Tibial nerve (tissue), 4 donors: ENCODE data around the gene EFNB1. TPM values are rescaled to one million over a fixed set of nuclear protein-coding genes. Genes with fewer than 3 reads are reported as not detected.

Experiments
- DNase-seq, 2 donors: peaks; one replicate each; pipeline ENCODE4 v3.0.0-alpha.2; 2019; ENCODE audit warnings: low spot score in 2 of 2
- H3K27ac ChIP-seq, 4 donors: fragments of 200-600 bp; sonication (generic) in 3 of 4; one replicate each; pipeline ENCODE4 v1.5.1; 2017 to 2019; ENCODE audit warnings: mild to moderate bottlenecking in 1 of 4
- H3K27me3 ChIP-seq, 2 donors: fragments of 200-600 bp; sonication (generic) in 1 of 2; one replicate each; pipeline versions ENCODE4 v1.5.1 to v1.6.0; 2017 to 2019
- H3K36me3 ChIP-seq, 3 donors: fragments of 200-600 bp; sonication (generic); one replicate each; pipeline ENCODE4 v1.5.1; 2018 to 2019
- H3K4me1 ChIP-seq, 4 donors: fragments of 200-600 bp; sonication (generic) in 3 of 4; one replicate each; pipeline ENCODE4 v1.5.1; 2017 to 2019
- H3K4me3 ChIP-seq, 4 donors: fragments of 200-600 bp; sonication (generic) in 3 of 4; one replicate each; pipeline ENCODE4 v1.5.1; 2017 to 2019; ENCODE audit warnings: mild to moderate bottlenecking in 1 of 4, moderate library complexity in 1 of 4
- H3K9me3 ChIP-seq, 4 donors: fragments of 200-600 bp; sonication (generic) in 3 of 4; one replicate each; pipeline ENCODE4 v1.5.1; 2017 to 2019
- EP300 ChIP-seq, 2 donors: sonication (generic); formaldehyde crosslinking; IDR thresholded peaks; one replicate each; pipeline ENCODE4 v1.6.1; 2017; ENCODE audit warnings: antibody characterized with exemption in 2 of 2, mild to moderate bottlenecking in 1 of 2
- POLR2A ChIP-seq, 2 donors: fragments of 450-650 bp; IDR thresholded peaks; one replicate each; pipeline ENCODE4 v1.6.1; 2017; ENCODE audit warnings: antibody characterized with exemption in 2 of 2, mild to moderate bottlenecking in 2 of 2, moderate library complexity in 2 of 2
- WGBS, 2 donors: methylation state at CpG; one replicate each; pipeline ENCODE4 v1.1.5; 2018; 5-methylcytosine and 5-hydroxymethylcytosine counted together
- total RNA-seq, 4 donors: library from RNA; depleted of rRNA; stranded (reverse); fragments of >200 nt; gene quantifications; one replicate each; pipeline ENCODE4 v1.1.0, GENCODE V29; 2016
- TF ChIP-seq, protein P1 (sequence below), 5 experiments: fragments of 200-600 bp in 3 of 5; fragments of 450-650 bp in 2 of 5; sonication (generic) in 3 of 5; IDR thresholded peaks; one replicate each; pipeline ENCODE4 v1.5.1; 2016 to 2019; ENCODE audit warnings: antibody characterized with exemption in 5 of 5, mild to moderate bottlenecking in 3 of 5, moderate library complexity in 2 of 5

Gene EFNB1
- total RNA-seq, 4 donors from 2014 or later, result 74.4 to 127 (median 106) TPM

DNA sequence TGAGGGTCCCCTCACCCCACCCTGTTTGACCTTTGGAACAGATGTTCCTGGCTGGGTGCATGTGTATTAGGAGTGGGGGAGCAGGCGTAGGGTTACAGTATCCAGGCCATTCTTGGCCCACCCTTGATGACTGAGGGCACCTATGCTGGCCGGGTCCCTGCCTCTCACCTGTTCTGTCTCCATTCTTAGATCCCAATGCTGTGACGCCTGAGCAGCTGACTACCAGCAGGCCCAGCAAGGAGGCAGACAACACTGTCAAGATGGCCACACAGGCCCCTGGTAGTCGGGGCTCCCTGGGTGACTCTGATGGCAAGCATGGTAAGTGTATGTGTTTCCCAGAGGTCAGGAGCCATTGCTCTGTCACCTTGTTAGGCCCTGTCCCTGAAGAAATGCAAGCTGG is 10.9 kb downstream of the EFNB1 start:
- Histone ChIP-seq H3K27me3 (peaks cover 0 to 3% of the 10 kb centered on the region in 2 donors), H3K4me3 (no peak overlapping the region), H3K27ac (no peak overlapping the region), H3K36me3 (peaks cover 0 to 17% (median 0%) of the 10 kb centered on the region in 3 donors), H3K4me1 (peaks cover 0 to 51% (median 3%) of the 10 kb centered on the region in 4 donors), H3K9me3 (no peaks in the 10 kb centered on the region)
- TF ChIP-seq, protein P1, sequence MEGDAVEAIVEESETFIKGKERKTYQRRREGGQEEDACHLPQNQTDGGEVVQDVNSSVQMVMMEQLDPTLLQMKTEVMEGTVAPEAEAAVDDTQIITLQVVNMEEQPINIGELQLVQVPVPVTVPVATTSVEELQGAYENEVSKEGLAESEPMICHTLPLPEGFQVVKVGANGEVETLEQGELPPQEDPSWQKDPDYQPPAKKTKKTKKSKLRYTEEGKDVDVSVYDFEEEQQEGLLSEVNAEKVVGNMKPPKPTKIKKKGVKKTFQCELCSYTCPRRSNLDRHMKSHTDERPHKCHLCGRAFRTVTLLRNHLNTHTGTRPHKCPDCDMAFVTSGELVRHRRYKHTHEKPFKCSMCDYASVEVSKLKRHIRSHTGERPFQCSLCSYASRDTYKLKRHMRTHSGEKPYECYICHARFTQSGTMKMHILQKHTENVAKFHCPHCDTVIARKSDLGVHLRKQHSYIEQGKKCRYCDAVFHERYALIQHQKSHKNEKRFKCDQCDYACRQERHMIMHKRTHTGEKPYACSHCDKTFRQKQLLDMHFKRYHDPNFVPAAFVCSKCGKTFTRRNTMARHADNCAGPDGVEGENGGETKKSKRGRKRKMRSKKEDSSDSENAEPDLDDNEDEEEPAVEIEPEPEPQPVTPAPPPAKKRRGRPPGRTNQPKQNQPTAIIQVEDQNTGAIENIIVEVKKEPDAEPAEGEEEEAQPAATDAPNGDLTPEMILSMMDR (IDR thresholded peaks at IDR 0.05), result no peak
- no peak for TF ChIP-seq POLR2A (IDR thresholded peaks at IDR 0.05)
- TF ChIP-seq EP300 (IDR thresholded peaks at IDR 0.05), result no peak
- WGBS, 2 donors, result 65% methylated on average over 4 of the region's 4 CpGs; no CpG with 5 or more reads in 1 of the 2 donors
- no peak for DNase-seq

GRCh38 chrX:68840256-68840655 is 11.4 kb downstream of the EFNB1 start:
- peaks cover 0 to 46% (median 1%) of the 10 kb centered on the region in 4 donors for H3K4me1 ChIP-seq
- no peak for DNase-seq
- no peaks in the 10 kb centered on the region for H3K9me3 ChIP-seq
- WGBS, 2 donors, result 69 to 79% methylated on average over 11 to 22 of the region's 22 CpGs
- TF ChIP-seq POLR2A (IDR thresholded peaks at IDR 0.05), result no peak
- no peak for TF ChIP-seq EP300 (IDR thresholded peaks at IDR 0.05)
- TF ChIP-seq, protein P1 (IDR thresholded peaks at IDR 0.05), result no peak
- H3K36me3 ChIP-seq, result peaks cover 0 to 17% (median 0%) of the 10 kb centered on the region in 3 donors
- no peak overlapping the region for H3K4me3 ChIP-seq
- peaks cover 0 to 3% of the 10 kb centered on the region in 2 donors for H3K27me3 ChIP-seq
- H3K27ac ChIP-seq, result peak overlapping the region in 1 of 4 donors; percentile 22

GRCh38 chrX:68841251-68842049 is 12.6 kb downstream of the EFNB1 start:
- DNase-seq, result no peak
- Histone ChIP-seq H3K27ac (peak overlapping the region in 1 of 4 donors; percentile 22), H3K4me3 (no peak overlapping the region), H3K27me3 (peaks cover 0 to 5% of the 10 kb centered on the region in 2 donors), H3K4me1 (peaks cover 0 to 41% (median 0%) of the 10 kb centered on the region in 4 donors), H3K36me3 (peaks cover 0 to 17% (median 0%) of the 10 kb centered on the region in 3 donors), H3K9me3 (no peaks in the 10 kb centered on the region)
- 51 to 66% methylated on average over 6 to 8 of the region's 8 CpGs for WGBS, 2 donors
- TF ChIP-seq EP300 (IDR thresholded peaks at IDR 0.05) (no peak), POLR2A (IDR thresholded peaks at IDR 0.05) (no peak)
- TF ChIP-seq, protein P1 (IDR thresholded peaks at IDR 0.05), result no peak

- Histone ChIP-seq H3K4me3 (no peak overlapping the region), H3K4me1 (peaks cover 0 to 41% (median 0%) of the 10 kb centered on the region in 4 donors), H3K36me3 (peaks cover 0 to 17% (median 0%) of the 10 kb centered on the region in 3 donors), H3K27me3 (peaks cover 0 to 6% of the 10 kb centered on the region in 2 donors), H3K9me3 (no peaks in the 10 kb centered on the region), H3K27ac (peak overlapping the region in 3 of 4 donors; percentile 33 to 60 (median 59))
- WGBS, 2 donors, result 58% methylated on average over 2 of the region's 2 CpGs; no CpG with 5 or more reads in 1 of the 2 donors
- no peak for DNase-seq
- TF ChIP-seq EP300 (IDR thresholded peaks at IDR 0.05) (no peak), POLR2A (IDR thresholded peaks at IDR 0.05) (no peak)
These were observed 13.5 kb downstream of the EFNB1 start for GRCh38 chrX:68842351-68842750.

- peaks cover 0 to 17% (median 0%) of the 10 kb centered on the region in 3 donors for H3K36me3 ChIP-seq
- 66 to 71% methylated on average over 9 to 12 of the region's 12 CpGs for WGBS, 2 donors
- H3K4me3 ChIP-seq, result no peak overlapping the region
- TF ChIP-seq POLR2A (IDR thresholded peaks at IDR 0.05) (no peak), EP300 (IDR thresholded peaks at IDR 0.05) (no peak)
- TF ChIP-seq, protein P1 (IDR thresholded peaks at IDR 0.05), result no peak
- peak overlapping the region in 3 of 4 donors; percentile 33 to 60 (median 59) for H3K27ac ChIP-seq
- peaks cover 0 to 6% of the 10 kb centered on the region in 2 donors for H3K27me3 ChIP-seq
- DNase-seq, result no peak
- H3K9me3 ChIP-seq, result no peaks in the 10 kb centered on the region
- H3K4me1 ChIP-seq, result peaks cover 0 to 41% (median 0%) of the 10 kb centered on the region in 4 donors
These were observed 14.2 kb downstream of the EFNB1 start for GRCh38 chrX:68842781-68843581.
